ENCODE results near the gene NOP9.
A peak's percentile ranks its signal among the peaks of the same experiment; 100 is the strongest.

The NOP9 gene

GRCh38 chr14:24299255-24300191, at the start of gene NOP9, which contains the start of gene DHRS1:
NOP9 (plus strand) TSS chr14:24299850; CDS start chr14:24299955, 105 bp downstream.
DHRS1 (minus strand) TSS chr14:24299780; CDS start chr14:24299106, 674 bp downstream.
- peak; percentile 92 for DNase-seq

- DNase-seq: no peak
These were observed 49.3 kb upstream of the NOP9 start for GRCh38 chr14:24250354-24250753.

GRCh38 chr14:24251880-24252288, 47.8 kb upstream of the NOP9 start:
- DNase-seq: no peak

GRCh38 chr14:24252289-24253124, 47.1 kb upstream of the NOP9 start:
- DNase-seq: no peak

- DNase-seq: no peak
These were observed 45.7 kb upstream of the NOP9 start for GRCh38 chr14:24253936-24254335.

- no peak for DNase-seq
These were observed 44.8 kb upstream of the NOP9 start for GRCh38 chr14:24254630-24255392.

GRCh38 chr14:24255438-24255837, 44.2 kb upstream of the NOP9 start:
- DNase-seq: no peak

GRCh38 chr14:24255931-24256711, 43.5 kb upstream of the NOP9 start:
- DNase-seq: no peak

- DNase-seq: no peak
These were observed 42.7 kb upstream of the NOP9 start for GRCh38 chr14:24256960-24257359.

GRCh38 chr14:24258119-24258518, 41.5 kb upstream of the NOP9 start:
- no peak for DNase-seq

GRCh38 chr14:24258548-24259265, 40.9 kb upstream of the NOP9 start:
- DNase-seq: no peak

- DNase-seq: no peak
These were observed 40.2 kb upstream of the NOP9 start for GRCh38 chr14:24259282-24260025.

GRCh38 chr14:24260026-24260779, 39.4 kb upstream of the NOP9 start:
- no peak for DNase-seq

GRCh38 chr14:24260780-24261157, 38.9 kb upstream of the NOP9 start:
- no peak for DNase-seq

- DNase-seq: no peak
These were observed 38.2 kb upstream of the NOP9 start for GRCh38 chr14:24261256-24261968.

- DNase-seq: no peak
These were observed 37.7 kb upstream of the NOP9 start for GRCh38 chr14:24261969-24262327.

- DNase-seq: no peak
These were observed 36.6 kb upstream of the NOP9 start, which contains the start of gene TGM1 for GRCh38 chr14:24262821-24263733. TGM1 (minus strand) TSS chr14:24263177; CDS start chr14:24262352, 825 bp downstream.

GRCh38 chr14:24263848-24264247, 35.8 kb upstream of the NOP9 start:
- no peak for DNase-seq

Data from midbrain (tissue), 1 donor.